Keratinocyte (primary cell): Measurements from ENCODE around the gene GDA. TPM values are rescaled to one million over a fixed set of nuclear protein-coding genes. Genes with fewer than 3 reads are reported as not detected.

Experiments used
- DNase-seq: peaks from one replicate; pipeline ENCODE4 v3.0.0-alpha.2; 2011; ENCODE audit warnings: low read depth, missing footprints, low spot score
- FAIRE-seq: peaks from 2 replicates; lab custom pipeline; 2011; peaks lifted over from hg19 to GRCh38; lab: Jason Lieb, UNC
- H2AFZ ChIP-seq: 2 replicates; pipeline ENCODE4 v1.6.0; 2012; ENCODE audit warnings: low read length, control low read depth, inconsistent platforms; ENCODE audit not compliant: control insufficient read depth
- H3K27ac ChIP-seq: 2 replicates; pipeline ENCODE4 v1.5.1; 2011; ENCODE audit warnings: low read length; ENCODE audit not compliant: control insufficient read depth, insufficient read depth
- H3K27me3 ChIP-seq: 3 replicates; pipeline ENCODE4 v1.6.0; 2011; ENCODE audit warnings: low read length; ENCODE audit not compliant: control insufficient read depth, insufficient read depth; ENCODE audit errors: extremely low read depth
- H3K36me3 ChIP-seq, 2 experiments: 2 replicates in 1 of 2; 3 replicates in 1 of 2; pipeline ENCODE4 v1.5.1; 2011; ENCODE audit warnings: low read length in 2 of 2, mild to moderate bottlenecking in 1 of 2; ENCODE audit not compliant: control insufficient read depth in 2 of 2, insufficient read depth in 2 of 2; ENCODE audit errors: extremely low read depth in 1 of 2
- H3K4me1 ChIP-seq: 3 replicates; pipeline ENCODE4 v1.5.1; 2011; ENCODE audit warnings: low read length; ENCODE audit not compliant: control insufficient read depth, insufficient read depth; ENCODE audit errors: extremely low read depth
- H3K4me2 ChIP-seq: 3 replicates; pipeline ENCODE4 v1.6.0; 2011; ENCODE audit warnings: low read depth, low read length; ENCODE audit not compliant: control insufficient read depth, insufficient read depth; ENCODE audit errors: extremely low read depth
- H3K4me3 ChIP-seq, 3 experiments: fragments of 200-600 bp in 1 of 3; sonication (generic) in 1 of 3; 2 replicates in 2 of 3; 3 replicates in 1 of 3; pipeline ENCODE4 v1.5.1; 2011 to 2016; ENCODE audit warnings: low read length in 3 of 3, mild to moderate bottlenecking in 3 of 3, control low read depth in 2 of 3, inconsistent platforms in 1 of 3, low read depth in 1 of 3, mixed read lengths in 1 of 3, mixed run types in 1 of 3, moderate library complexity in 1 of 3; ENCODE audit not compliant: control insufficient read depth in 2 of 3, insufficient read depth in 2 of 3; ENCODE audit errors: extremely low read depth in 1 of 3
- H3K79me2 ChIP-seq: 2 replicates; pipeline ENCODE4 v1.6.0; 2012; ENCODE audit warnings: low read length; ENCODE audit not compliant: control insufficient read depth, insufficient read depth
- H3K9ac ChIP-seq: 3 replicates; pipeline ENCODE4 v1.6.0; 2011; ENCODE audit warnings: low read length; ENCODE audit not compliant: control insufficient read depth, insufficient read depth; ENCODE audit errors: extremely low read depth
- H3K9me1 ChIP-seq: 3 replicates; pipeline ENCODE4 v1.6.0; 2011; ENCODE audit warnings: low read length; ENCODE audit not compliant: control insufficient read depth, insufficient read depth; ENCODE audit errors: extremely low read depth
- H3K9me3 ChIP-seq: 2 replicates; pipeline ENCODE4 v1.5.1; 2012; ENCODE audit warnings: low read depth, low read length; ENCODE audit not compliant: control insufficient read depth
- H4K20me1 ChIP-seq: 3 replicates; pipeline ENCODE4 v1.6.0; 2011; ENCODE audit warnings: low read length; ENCODE audit not compliant: control insufficient read depth, insufficient read depth; ENCODE audit errors: extremely low read depth
- CTCF ChIP-seq, 3 experiments: IDR thresholded peaks in 1 of 3; conservative IDR thresholded peaks in 1 of 3; optimal IDR thresholded peaks in 1 of 3; 2 replicates in 2 of 3; 3 replicates in 1 of 3; pipeline versions ENCODE3 to v1.5.1; 2011; ENCODE audit warnings: low read length in 3 of 3, mild to moderate bottlenecking in 3 of 3, moderate library complexity in 2 of 3, control low read depth in 1 of 3, inconsistent platforms in 1 of 3; ENCODE audit not compliant: insufficient read depth in 2 of 3; ENCODE audit errors: extremely low read depth in 1 of 3
- EZH2 ChIP-seq: IDR thresholded peaks from one replicate; pipeline ENCODE4 v1.6.1; 2012; ENCODE audit warnings: inconsistent platforms, mild to moderate bottlenecking, low read length, moderate library complexity
- dilution Hi-C: fragments of 300-500 bp; cut with MboI; formaldehyde crosslinking; loops from one replicate; pipeline ENCODE4 v1.7.0; 2020; ENCODE audit warnings: low sequenced_read_pairs; ENCODE audit not compliant: extremely low pct_ligation_motif_present
- polyA plus RNA-seq, 5 experiments: library from polyadenylated mRNA; depleted of rRNA in 3 of 5; stranded (reverse) in 3 of 5; stranded (forward) in 1 of 5; unstranded in 1 of 5; fragments of >200 nt; gene quantifications; 1 replicate in 1 of 5; 2 replicates in 3 of 5; 3 replicates in 1 of 5; pipeline versions ENCODE4 v1.2.1 to v1.2.3, GENCODE V29; 2011 to 2012; ENCODE audit warnings: missing spikeins in 2 of 5, low read depth in 1 of 5, low replicate concordance in 1 of 5

GDA gene
- polyA plus RNA-seq, 1 donor (not counting 4 experiments of a cell fraction or from before 2014, with no cell fraction given), result 0.75 TPM

GRCh38 chr9:72141484-72141883 is 7.8 kb upstream of the GDA start:
- H3K36me3 ChIP-seq, result no peaks in the 10 kb centered on the region

GRCh38 chr9:72144756-72145492 is 4.3 kb upstream of the GDA start:
- peaks cover 10% of the 10 kb centered on the region for H3K4me1 ChIP-seq
- no peak overlapping the region for H2AFZ ChIP-seq
- dilution Hi-C loops, result no loop called here
- H3K9ac ChIP-seq, result no peak overlapping the region
- H3K79me2 ChIP-seq, result no peaks in the 10 kb centered on the region
- H3K36me3 ChIP-seq, result no peaks in the 10 kb centered on the region
- H3K27ac ChIP-seq, result no peak overlapping the region
- no peaks in the 10 kb centered on the region for H3K9me1 ChIP-seq
- FAIRE-seq, result no peak
- TF ChIP-seq EZH2 (no peak), CTCF (optimal IDR thresholded peaks at IDR 0.05 in 1 of 3, IDR thresholded peaks at IDR 0.05 in 1 of 3, conservative IDR thresholded peaks at IDR 0.05 in 1 of 3; ENCODE audit: extremely low read depth in 1 of 3, insufficient read depth in 2 of 3, low read length in 3 of 3) (no peak)
- no peaks in the 10 kb centered on the region for H3K9me3 ChIP-seq
- no peak overlapping the region for H3K4me3 ChIP-seq
- H4K20me1 ChIP-seq, result no peaks in the 10 kb centered on the region
- H3K27me3 ChIP-seq, result peaks cover 12% of the 10 kb centered on the region
- no peak overlapping the region for H3K4me2 ChIP-seq
- DNase-seq, result no peak

More at GRCh38 chr9:72141484-72141883, 7.8 kb upstream of the GDA start:
- Histone ChIP-seq H3K9ac (no peak overlapping the region), H3K4me3 (no peak overlapping the region), H2AFZ (no peak overlapping the region), H3K27ac (no peak overlapping the region), H3K4me1 (peaks cover 21% of the 10 kb centered on the region), H3K9me1 (no peaks in the 10 kb centered on the region), H4K20me1 (no peaks in the 10 kb centered on the region), H3K9me3 (no peaks in the 10 kb centered on the region), H3K27me3 (no peaks in the 10 kb centered on the region), H3K4me2 (no peak overlapping the region), H3K79me2 (no peaks in the 10 kb centered on the region)
- DNase-seq (no peak), FAIRE-seq (no peak)
- TF ChIP-seq EZH2 (no peak), CTCF (optimal IDR thresholded peaks at IDR 0.05 in 1 of 3, IDR thresholded peaks at IDR 0.05 in 1 of 3, conservative IDR thresholded peaks at IDR 0.05 in 1 of 3; ENCODE audit: extremely low read depth in 1 of 3, insufficient read depth in 2 of 3, low read length in 3 of 3) (no peak)
- dilution Hi-C loops, result no loop called here
